PFSK-1 (cell line): ENCODE data around the gene PLEKHG4.

Experiments used
- FOXP2 ChIP-seq: optimal IDR thresholded peaks from 2 replicates; pipeline ENCODE3; 2011; ENCODE audit warnings: borderline replicate concordance, control low read depth, inconsistent platforms; ENCODE audit not compliant: insufficient read depth; ENCODE audit errors: extremely low read length, extremely low read depth
- POLR2AphosphoS5 ChIP-seq: IDR thresholded peaks from 2 replicates; pipeline ENCODE4 v1.6.1; 2012; ENCODE audit warnings: low read depth, mild to moderate bottlenecking, control low read depth, low read length, moderate library complexity
- SIN3A ChIP-seq: IDR thresholded peaks from 2 replicates; pipeline ENCODE4 v1.6.1; 2012; ENCODE audit warnings: mild to moderate bottlenecking, low read length, moderate library complexity, borderline replicate concordance; ENCODE audit not compliant: insufficient read depth
- TAF1 ChIP-seq: IDR thresholded peaks from 2 replicates; pipeline ENCODE4 v1.6.1; 2012; ENCODE audit warnings: low read length, control low read depth, borderline replicate concordance; ENCODE audit not compliant: insufficient read depth
- TF ChIP-seq, protein P1 (sequence below), 2 experiments: IDR thresholded peaks; 2 replicates each; pipeline versions ENCODE4 v1.6.1 to v1.8.0; 2011 to 2012; ENCODE audit warnings: low read depth in 2 of 2, low read length in 2 of 2, control low read depth in 1 of 2, inconsistent platforms in 1 of 2, mild to moderate bottlenecking in 1 of 2, moderate library complexity in 1 of 2; ENCODE audit not compliant: insufficient read depth in 1 of 2

Gene PLEKHG4

DNA sequence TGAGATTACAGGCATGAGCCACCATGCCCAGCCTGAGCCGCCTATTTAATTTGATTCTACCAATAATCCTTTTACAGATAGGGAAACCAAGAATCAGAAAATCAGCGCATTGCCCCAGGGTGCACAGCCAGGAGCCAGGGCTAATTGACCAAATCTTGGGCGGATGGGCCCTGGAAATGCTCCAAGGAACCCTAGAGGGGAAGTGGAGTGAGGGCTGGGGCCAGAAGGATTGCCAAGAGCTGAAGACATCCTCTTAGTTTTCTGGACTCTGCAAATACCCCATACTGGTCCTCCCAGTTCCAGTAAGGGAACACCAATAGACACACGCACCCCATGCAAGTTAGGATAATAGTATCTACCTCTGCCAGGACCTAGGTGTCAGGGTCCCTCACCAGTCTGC is 35.9 kb upstream of the PLEKHG4 start:
- no peak for TF ChIP-seq FOXP2
- TF ChIP-seq POLR2AphosphoS5, result no peak
- TF ChIP-seq, protein P1, sequence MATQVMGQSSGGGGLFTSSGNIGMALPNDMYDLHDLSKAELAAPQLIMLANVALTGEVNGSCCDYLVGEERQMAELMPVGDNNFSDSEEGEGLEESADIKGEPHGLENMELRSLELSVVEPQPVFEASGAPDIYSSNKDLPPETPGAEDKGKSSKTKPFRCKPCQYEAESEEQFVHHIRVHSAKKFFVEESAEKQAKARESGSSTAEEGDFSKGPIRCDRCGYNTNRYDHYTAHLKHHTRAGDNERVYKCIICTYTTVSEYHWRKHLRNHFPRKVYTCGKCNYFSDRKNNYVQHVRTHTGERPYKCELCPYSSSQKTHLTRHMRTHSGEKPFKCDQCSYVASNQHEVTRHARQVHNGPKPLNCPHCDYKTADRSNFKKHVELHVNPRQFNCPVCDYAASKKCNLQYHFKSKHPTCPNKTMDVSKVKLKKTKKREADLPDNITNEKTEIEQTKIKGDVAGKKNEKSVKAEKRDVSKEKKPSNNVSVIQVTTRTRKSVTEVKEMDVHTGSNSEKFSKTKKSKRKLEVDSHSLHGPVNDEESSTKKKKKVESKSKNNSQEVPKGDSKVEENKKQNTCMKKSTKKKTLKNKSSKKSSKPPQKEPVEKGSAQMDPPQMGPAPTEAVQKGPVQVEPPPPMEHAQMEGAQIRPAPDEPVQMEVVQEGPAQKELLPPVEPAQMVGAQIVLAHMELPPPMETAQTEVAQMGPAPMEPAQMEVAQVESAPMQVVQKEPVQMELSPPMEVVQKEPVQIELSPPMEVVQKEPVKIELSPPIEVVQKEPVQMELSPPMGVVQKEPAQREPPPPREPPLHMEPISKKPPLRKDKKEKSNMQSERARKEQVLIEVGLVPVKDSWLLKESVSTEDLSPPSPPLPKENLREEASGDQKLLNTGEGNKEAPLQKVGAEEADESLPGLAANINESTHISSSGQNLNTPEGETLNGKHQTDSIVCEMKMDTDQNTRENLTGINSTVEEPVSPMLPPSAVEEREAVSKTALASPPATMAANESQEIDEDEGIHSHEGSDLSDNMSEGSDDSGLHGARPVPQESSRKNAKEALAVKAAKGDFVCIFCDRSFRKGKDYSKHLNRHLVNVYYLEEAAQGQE (IDR thresholded peaks at IDR 0.05; ENCODE audit: insufficient read depth in 1 of 2, low read depth in 2 of 2, low read length in 2 of 2), result no peak
- TF ChIP-seq SIN3A, result no peak
- TF ChIP-seq TAF1, result no peak

DNA sequence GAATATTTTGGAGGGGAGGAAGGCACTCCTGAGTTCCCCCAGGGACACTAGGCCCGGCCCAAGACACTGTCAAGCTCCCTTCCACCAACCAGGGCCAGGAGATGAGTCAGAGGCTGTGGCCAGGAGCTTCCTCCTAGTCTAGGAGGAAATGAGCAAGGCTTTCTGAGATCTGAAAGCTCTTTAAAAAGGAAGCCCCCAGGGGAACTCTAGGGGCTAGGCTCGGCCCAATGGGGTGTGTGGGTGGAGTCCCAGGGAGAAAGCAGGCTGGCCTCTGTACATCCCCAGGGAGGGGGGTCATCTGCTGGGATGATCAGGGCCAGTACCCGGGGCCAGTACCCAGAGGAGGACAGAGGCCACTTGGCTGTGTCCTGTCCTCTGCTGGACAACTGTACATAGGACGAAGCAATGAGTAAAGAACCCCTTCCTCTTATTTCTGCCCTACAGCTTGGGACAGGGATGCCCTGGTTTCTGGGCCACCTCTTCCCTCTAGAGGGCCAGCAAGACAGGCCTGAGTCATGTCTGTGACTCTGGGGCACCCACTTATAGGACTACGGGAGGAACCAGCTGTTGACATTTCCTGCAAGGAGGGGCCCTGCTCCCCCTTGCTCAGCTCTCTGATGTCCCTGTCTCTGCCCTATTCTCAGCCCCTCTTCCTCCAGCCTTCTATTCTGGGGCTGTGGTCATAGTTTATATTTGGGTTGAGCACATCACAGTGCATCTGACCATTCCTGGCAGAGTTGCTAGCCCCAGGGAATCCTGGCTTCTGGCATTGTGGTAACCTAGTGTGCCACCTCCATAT is 34.7 kb upstream of the PLEKHG4 start:
- TF ChIP-seq FOXP2 (no peak), SIN3A (no peak), POLR2AphosphoS5 (no peak), TAF1 (no peak)
- TF ChIP-seq, protein P1 (IDR thresholded peaks at IDR 0.05; ENCODE audit: insufficient read depth in 1 of 2, low read depth in 2 of 2, low read length in 2 of 2), result no peak

DNA sequence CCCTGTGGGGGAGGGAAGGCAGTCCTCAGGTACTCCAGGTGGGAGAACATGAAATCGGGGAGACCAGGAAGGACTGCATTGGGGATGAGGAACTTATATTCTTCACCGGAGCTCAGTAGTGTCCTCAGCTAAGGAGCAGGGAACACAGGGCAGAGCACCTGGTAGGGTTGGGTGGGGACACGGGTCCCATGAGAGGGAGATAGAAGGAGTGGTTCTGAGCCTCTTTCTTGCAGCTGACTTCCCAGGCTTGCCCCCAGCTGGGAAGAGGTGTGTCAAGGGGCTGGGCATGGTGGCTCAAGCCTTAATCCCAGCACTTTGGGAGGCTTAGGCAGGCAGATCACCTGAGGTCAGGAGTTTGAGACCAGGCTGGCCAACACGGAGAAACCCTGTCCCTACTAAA is 34.1 kb upstream of the PLEKHG4 start:
- no peak for TF ChIP-seq TAF1
- no peak for TF ChIP-seq POLR2AphosphoS5
- TF ChIP-seq, protein P1 (IDR thresholded peaks at IDR 0.05; ENCODE audit: insufficient read depth in 1 of 2, low read depth in 2 of 2, low read length in 2 of 2), result no peak
- no peak for TF ChIP-seq SIN3A
- no peak for TF ChIP-seq FOXP2

GRCh38 chr16:67245674-67246080 is 33.7 kb upstream of the PLEKHG4 start:
- TF ChIP-seq FOXP2 (peak; percentile 5), TAF1 (no peak)

DNA sequence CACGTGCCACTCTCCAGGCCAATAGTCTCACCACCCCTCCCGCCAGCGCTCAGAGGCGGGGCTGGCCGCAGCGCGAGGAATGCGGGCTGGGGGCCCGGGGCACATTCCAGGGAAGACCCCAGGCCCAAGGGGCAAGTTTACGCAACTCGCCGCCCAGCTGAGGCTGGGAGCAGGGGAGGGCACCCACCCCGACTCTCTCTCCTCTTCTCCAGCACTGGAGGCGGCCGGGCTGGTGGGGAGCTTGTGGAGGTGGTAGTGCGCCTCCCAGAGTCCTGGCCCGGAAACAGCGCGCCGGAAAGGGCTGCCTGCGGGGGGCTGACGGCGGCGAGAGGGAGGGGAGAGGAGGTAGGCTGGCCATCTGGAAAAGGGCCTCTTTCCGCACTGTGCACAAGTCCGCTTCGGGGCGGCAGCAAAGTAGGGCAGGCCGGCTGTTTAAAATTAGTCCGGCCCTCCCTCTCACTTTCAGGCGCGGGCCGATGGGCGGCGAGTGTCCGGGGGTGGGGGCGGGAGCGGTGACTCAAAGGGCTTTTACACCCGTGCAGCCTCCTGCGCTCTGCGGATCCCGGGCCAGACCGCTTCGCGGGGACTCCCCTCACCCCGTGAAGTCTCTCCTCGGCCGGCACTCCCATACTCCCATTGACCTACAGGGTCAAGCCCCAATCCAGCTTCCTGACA is 33.1 kb upstream of the PLEKHG4 start:
- TF ChIP-seq POLR2AphosphoS5, result peak; percentile 73
- TF ChIP-seq, protein P1 (IDR thresholded peaks at IDR 0.05; ENCODE audit: insufficient read depth in 1 of 2, low read depth in 2 of 2, low read length in 2 of 2), result 0 out of 4 replicates have a peak, but pooled peaks of 1 of the 2 experiments have one; percentile 40
- no peak for TF ChIP-seq FOXP2
- 0 out of 2 replicates have a peak, but pooled peaks have one; percentile 22 for TF ChIP-seq TAF1
- TF ChIP-seq SIN3A, result peak; percentile 89; the same call in 1 of the 2 replicates
